Mesenchymal stem cell (in vitro differentiated cells and primary cell): ENCODE data around the gene B3GLCT.

Experiments
- DNase-seq: peaks from one replicate; pipeline ENCODE4 v3.0.0-alpha.2; 2013
- H2AFZ ChIP-seq: one replicate; pipeline ENCODE4 v1.6.1; 2013; ENCODE audit warnings: low read depth, mild to moderate bottlenecking, control low read depth, inconsistent platforms, low read length, moderate library complexity
- H2AK5ac ChIP-seq: 2 replicates; pipeline ENCODE4 v1.6.1; 2013; ENCODE audit warnings: low read length, moderate library complexity, mild to moderate bottlenecking, inconsistent platforms; ENCODE audit not compliant: severe bottlenecking
- H2BK120ac ChIP-seq: one replicate; pipeline ENCODE4 v1.6.1; 2013; ENCODE audit warnings: low read depth, mild to moderate bottlenecking, inconsistent platforms, low read length, moderate library complexity
- H2BK12ac ChIP-seq, 2 experiments: one replicate each; pipeline ENCODE4 v1.6.1; 2013; ENCODE audit warnings: inconsistent platforms in 2 of 2, low read length in 2 of 2, mild to moderate bottlenecking in 2 of 2, moderate library complexity in 2 of 2, control low read depth in 1 of 2
- H2BK15ac ChIP-seq: one replicate; pipeline ENCODE4 v1.6.1; 2013; ENCODE audit warnings: mild to moderate bottlenecking, low read depth, inconsistent platforms; ENCODE audit not compliant: poor library complexity, severe bottlenecking
- H2BK5ac ChIP-seq: 2 replicates; pipeline ENCODE4 v1.6.1; 2013; ENCODE audit warnings: low read depth, mild to moderate bottlenecking, low read length, control low read depth, inconsistent platforms; ENCODE audit not compliant: poor library complexity, severe bottlenecking
- H3K14ac ChIP-seq, 2 experiments: one replicate each; pipeline ENCODE4 v1.6.1; 2013; ENCODE audit warnings: inconsistent platforms in 2 of 2, low read length in 2 of 2, control low read depth in 1 of 2, mild to moderate bottlenecking in 1 of 2, moderate library complexity in 1 of 2
- H3K18ac ChIP-seq, 2 experiments: one replicate each; pipeline ENCODE4 v1.6.1; 2013; ENCODE audit warnings: inconsistent platforms in 2 of 2, low read length in 2 of 2, control low read depth in 1 of 2, low read depth in 1 of 2, mild to moderate bottlenecking in 1 of 2
- H3K23ac ChIP-seq, 2 experiments: one replicate each; pipeline ENCODE4 v1.6.1; 2013; ENCODE audit warnings: inconsistent platforms in 2 of 2, low read length in 2 of 2, mild to moderate bottlenecking in 2 of 2, moderate library complexity in 2 of 2, control low read depth in 1 of 2
- H3K27ac ChIP-seq: 2 replicates; pipeline ENCODE4 v1.5.1; 2013; ENCODE audit warnings: mild to moderate bottlenecking, moderate library complexity, low read length, control low read depth, inconsistent platforms; ENCODE audit not compliant: poor library complexity, severe bottlenecking
- H3K27me3 ChIP-seq, 2 experiments: 2 replicates each; pipeline versions ENCODE4 v1.6.1 to v1.7.0; 2013; ENCODE audit warnings: low read length in 2 of 2, mild to moderate bottlenecking in 2 of 2, moderate library complexity in 2 of 2, control low read depth in 1 of 2, inconsistent platforms in 1 of 2; ENCODE audit not compliant: control insufficient read depth in 1 of 2, insufficient read depth in 1 of 2
- H3K36me3 ChIP-seq, 2 experiments: 2 replicates each; pipeline versions ENCODE4 v1.6.1 to v1.7.0; 2013; ENCODE audit warnings: low read length in 2 of 2, control low read depth in 1 of 2, inconsistent platforms in 1 of 2, low read depth in 1 of 2, mild to moderate bottlenecking in 1 of 2; ENCODE audit not compliant: insufficient read depth in 2 of 2, control insufficient read depth in 1 of 2
- H3K4ac ChIP-seq, 2 experiments: one replicate each; pipeline ENCODE4 v1.6.1; 2013; ENCODE audit warnings: inconsistent platforms in 2 of 2, low read length in 2 of 2, mild to moderate bottlenecking in 2 of 2, moderate library complexity in 2 of 2, control low read depth in 1 of 2, low read depth in 1 of 2
- H3K4me1 ChIP-seq: 2 replicates; pipeline ENCODE4 v1.6.1; 2013; ENCODE audit warnings: low read depth, low read length, control low read depth; ENCODE audit not compliant: control insufficient read depth, insufficient read depth
- H3K4me2 ChIP-seq: 2 replicates; pipeline ENCODE4 v1.6.1; 2013; ENCODE audit warnings: low read length, mild to moderate bottlenecking, inconsistent platforms; ENCODE audit not compliant: poor library complexity, severe bottlenecking
- H3K4me3 ChIP-seq, 2 experiments: 2 replicates each; pipeline versions ENCODE4 v1.5.1 to v1.7.0; 2013; ENCODE audit warnings: low read length in 2 of 2, mild to moderate bottlenecking in 2 of 2, control low read depth in 1 of 2, low read depth in 1 of 2; ENCODE audit not compliant: insufficient read depth in 1 of 2
- H3K79me1 ChIP-seq: replicated peaks from 2 replicates; pipeline ENCODE4 v1.6.1; 2013; ENCODE audit warnings: mild to moderate bottlenecking, control low read depth, low read length, inconsistent platforms; ENCODE audit not compliant: poor library complexity, severe bottlenecking
- H3K9ac ChIP-seq: 2 replicates; pipeline ENCODE4 v1.7.0; 2013; ENCODE audit warnings: mild to moderate bottlenecking, low read length, moderate library complexity
- H3K9me3 ChIP-seq: 2 replicates; pipeline ENCODE4 v1.7.0; 2013; ENCODE audit warnings: mild to moderate bottlenecking, low read length; ENCODE audit not compliant: control insufficient read depth
- H4K8ac ChIP-seq: one replicate; pipeline ENCODE4 v1.6.1; 2013; ENCODE audit warnings: inconsistent platforms, mild to moderate bottlenecking, low read length, moderate library complexity
- H4K91ac ChIP-seq: one replicate; pipeline ENCODE4 v1.6.1; 2013; ENCODE audit warnings: mild to moderate bottlenecking, low read length, inconsistent platforms
- WGBS: methylation state at CpG from one replicate; pipeline ENCODE4 v1.1.7; 2013; ENCODE audit warnings: mixed read lengths; 5-methylcytosine and 5-hydroxymethylcytosine counted together

The B3GLCT gene

GRCh38 chr13:31234729-31235128 lies 35.0 kb downstream of the B3GLCT start:
- Histone ChIP-seq H3K4ac (no peak overlapping the region), H3K14ac (no peak overlapping the region), H3K79me1 (no peaks in the 10 kb centered on the region), H4K8ac (no peak overlapping the region), H3K27ac (no peak overlapping the region), H2AFZ (no peak overlapping the region), H3K4me1 (no peaks in the 10 kb centered on the region), H4K91ac (no peak overlapping the region), H3K18ac (no peak overlapping the region), H3K9ac (no peak overlapping the region), H3K4me2 (no peak overlapping the region), H2BK5ac (no peak overlapping the region), H3K36me3 (no peaks in the 10 kb centered on the region), H3K4me3 (no peak overlapping the region), H2AK5ac (no peak overlapping the region), H3K9me3 (no peaks in the 10 kb centered on the region), H2BK12ac (no peak overlapping the region), H3K23ac (no peak overlapping the region), H2BK120ac (no peak overlapping the region), H3K27me3 (no peaks in the 10 kb centered on the region), H2BK15ac (no peak overlapping the region)
- DNase-seq, result no peak
- WGBS, result 81% methylated on average over 6 of the region's 6 CpGs

DNA sequence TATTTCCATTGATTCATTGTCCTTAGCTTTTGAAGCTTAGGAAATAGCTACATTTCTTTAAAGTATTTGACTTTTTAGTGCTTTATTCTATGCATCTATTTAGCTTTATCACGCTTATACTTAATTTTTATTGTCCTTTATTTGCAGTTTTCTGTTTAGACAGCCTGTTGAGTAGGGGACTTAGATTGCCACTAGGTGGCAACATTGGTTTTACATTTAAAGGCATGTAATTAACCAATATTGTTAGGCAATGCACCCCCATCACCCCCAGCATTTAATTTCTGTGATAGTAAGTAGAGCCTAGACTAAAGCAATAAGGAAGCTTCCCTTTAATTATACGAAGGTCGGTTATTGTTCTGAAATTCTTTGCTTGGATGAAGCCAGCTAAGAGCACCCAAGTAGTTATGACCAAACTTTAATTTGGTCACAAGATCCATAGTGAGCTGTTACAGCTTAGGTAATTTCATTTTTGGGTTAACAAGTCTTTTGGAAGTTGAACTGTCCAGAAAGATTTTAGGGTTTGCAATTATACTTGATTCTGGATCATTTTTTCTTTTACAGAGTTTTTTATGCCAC lies 36.5 kb downstream of the B3GLCT start:
- H4K8ac ChIP-seq, result no peak overlapping the region
- H2BK5ac ChIP-seq, result no peak overlapping the region
- H3K4me2 ChIP-seq, result no peak overlapping the region
- H2BK12ac ChIP-seq, result no peak overlapping the region
- H3K18ac ChIP-seq, result no peak overlapping the region
- H3K9me3 ChIP-seq, result no peaks in the 10 kb centered on the region
- no peak overlapping the region for H2AK5ac ChIP-seq
- peak; percentile 42 for DNase-seq
- H3K4me3 ChIP-seq, result no peak overlapping the region
- no peaks in the 10 kb centered on the region for H3K27me3 ChIP-seq
- no peak overlapping the region for H3K9ac ChIP-seq
- H3K14ac ChIP-seq, result no peak overlapping the region
- no peaks in the 10 kb centered on the region for H3K79me1 ChIP-seq
- H3K27ac ChIP-seq, result no peak overlapping the region
- H2AFZ ChIP-seq, result no peak overlapping the region
- 90% methylated on average over 2 of the region's 3 CpGs for WGBS
- no peak overlapping the region for H4K91ac ChIP-seq
- no peak overlapping the region for H3K23ac ChIP-seq
- H3K36me3 ChIP-seq, result no peaks in the 10 kb centered on the region
- H3K4ac ChIP-seq, result no peak overlapping the region
- no peak overlapping the region for H2BK15ac ChIP-seq
- H2BK120ac ChIP-seq, result no peak overlapping the region
- no peaks in the 10 kb centered on the region for H3K4me1 ChIP-seq

GRCh38 chr13:31240921-31241320 lies 41.1 kb downstream of the B3GLCT start:
- no peak overlapping the region for H2BK15ac ChIP-seq
- H3K9ac ChIP-seq, result no peak overlapping the region
- no peak overlapping the region for H2BK5ac ChIP-seq
- no peak overlapping the region for H3K23ac ChIP-seq
- H3K14ac ChIP-seq, result no peak overlapping the region
- no peak overlapping the region for H2AFZ ChIP-seq
- H3K36me3 ChIP-seq, result no peaks in the 10 kb centered on the region
- H4K91ac ChIP-seq, result no peak overlapping the region
- H2BK120ac ChIP-seq, result no peak overlapping the region
- DNase-seq, result no peak
- H2BK12ac ChIP-seq, result no peak overlapping the region
- no peaks in the 10 kb centered on the region for H3K27me3 ChIP-seq
- no peaks in the 10 kb centered on the region for H3K9me3 ChIP-seq
- no peaks in the 10 kb centered on the region for H3K4me1 ChIP-seq
- WGBS, result 95% methylated on average over 2 of the region's 2 CpGs
- no peak overlapping the region for H3K4me3 ChIP-seq
- H3K4ac ChIP-seq, result no peak overlapping the region
- no peak overlapping the region for H4K8ac ChIP-seq
- no peak overlapping the region for H3K27ac ChIP-seq
- H3K18ac ChIP-seq, result no peak overlapping the region
- no peak overlapping the region for H3K4me2 ChIP-seq
- no peak overlapping the region for H2AK5ac ChIP-seq
- no peaks in the 10 kb centered on the region for H3K79me1 ChIP-seq

- WGBS, result 89% methylated on average over 1 of the region's 2 CpGs
- Histone ChIP-seq H3K18ac (no peak overlapping the region), H2BK120ac (no peak overlapping the region)
Observed at GRCh38 chr13:31242367-31242766, 42.6 kb downstream of the B3GLCT start.

More at GRCh38 chr13:31242367-31242766, 42.6 kb downstream of the B3GLCT start:
- Histone ChIP-seq H3K27ac (no peak overlapping the region), H3K9me3 (no peaks in the 10 kb centered on the region), H2AK5ac (no peak overlapping the region), H3K4me1 (no peaks in the 10 kb centered on the region), H2BK15ac (no peak overlapping the region), H3K4ac (no peak overlapping the region), H3K4me3 (no peak overlapping the region), H3K23ac (no peak overlapping the region), H3K14ac (no peak overlapping the region), H3K36me3 (no peaks in the 10 kb centered on the region), H3K27me3 (no peaks in the 10 kb centered on the region), H2BK5ac (no peak overlapping the region), H3K9ac (peak overlapping the region; percentile 36), H4K91ac (no peak overlapping the region), H2BK12ac (no peak overlapping the region), H2AFZ (no peak overlapping the region), H3K4me2 (no peak overlapping the region), H4K8ac (no peak overlapping the region), H3K79me1 (no peaks in the 10 kb centered on the region)
- no peak for DNase-seq
